Measurements from ENCODE around the gene CEP164.

CEP164 gene

GRCh38 chr11:117335399-117335798, 7.7 kb downstream of the CEP164 start:
- no peak for DNase-seq
- in situ Hi-C loops (cut with HindIII; ENCODE audit: low pct_ligation_motif_present, low pct_unique_long_range_greater_than_20kb, low sequenced_read_pairs), result no loop called here

- no peak for DNase-seq
- in situ Hi-C loops (cut with HindIII; ENCODE audit: low pct_ligation_motif_present, low pct_unique_long_range_greater_than_20kb, low sequenced_read_pairs), result no loop called here
Observed at GRCh38 chr11:117337076-117337475, 9.4 kb downstream of the CEP164 start.

GRCh38 chr11:117345039-117345438, 17.4 kb downstream of the CEP164 start:
- in situ Hi-C loops (cut with HindIII; ENCODE audit: low pct_ligation_motif_present, low pct_unique_long_range_greater_than_20kb, low sequenced_read_pairs), result no loop called here

GRCh38 chr11:117354550-117354949, 26.9 kb downstream of the CEP164 start:
- in situ Hi-C loops (cut with HindIII; ENCODE audit: low pct_ligation_motif_present, low pct_unique_long_range_greater_than_20kb, low sequenced_read_pairs), result no loop called here
- DNase-seq, result no peak

More at GRCh38 chr11:117345039-117345438, 17.4 kb downstream of the CEP164 start:
- DNase-seq, result no peak

GRCh38 chr11:117356126-117356890, 28.7 kb downstream of the CEP164 start:
- in situ Hi-C loops (cut with HindIII; ENCODE audit: low pct_ligation_motif_present, low pct_unique_long_range_greater_than_20kb, low sequenced_read_pairs), result no loop called here
- DNase-seq, result peak; percentile 1

GRCh38 chr11:117361432-117361831, 33.8 kb downstream of the CEP164 start:
- no peak for DNase-seq
- in situ Hi-C loops (cut with HindIII; ENCODE audit: low pct_ligation_motif_present, low pct_unique_long_range_greater_than_20kb, low sequenced_read_pairs), result no loop called here

- in situ Hi-C loops (cut with HindIII; ENCODE audit: low pct_ligation_motif_present, low pct_unique_long_range_greater_than_20kb, low sequenced_read_pairs), result no loop called here
- DNase-seq, result no peak
Observed at GRCh38 chr11:117366248-117366647, 38.6 kb downstream of the CEP164 start.

- in situ Hi-C loops (cut with HindIII; ENCODE audit: low pct_ligation_motif_present, low pct_unique_long_range_greater_than_20kb, low sequenced_read_pairs), result no loop called here
- no peak for DNase-seq
Observed at GRCh38 chr11:117366875-117367274, 39.2 kb downstream of the CEP164 start.

GRCh38 chr11:117369534-117369933, 41.9 kb downstream of the CEP164 start:
- in situ Hi-C loops (cut with HindIII; ENCODE audit: low pct_ligation_motif_present, low pct_unique_long_range_greater_than_20kb, low sequenced_read_pairs), result no loop called here
- no peak for DNase-seq

GRCh38 chr11:117371453-117371852, 43.8 kb downstream of the CEP164 start:
- DNase-seq, result no peak
- in situ Hi-C loops (cut with HindIII; ENCODE audit: low pct_ligation_motif_present, low pct_unique_long_range_greater_than_20kb, low sequenced_read_pairs), result no loop called here

GRCh38 chr11:117374316-117375055, 46.8 kb downstream of the CEP164 start:
- DNase-seq, result no peak
- in situ Hi-C loops (cut with HindIII; ENCODE audit: low pct_ligation_motif_present, low pct_unique_long_range_greater_than_20kb, low sequenced_read_pairs), result no loop called here

- no peak for DNase-seq
- in situ Hi-C loops (cut with HindIII; ENCODE audit: low pct_ligation_motif_present, low pct_unique_long_range_greater_than_20kb, low sequenced_read_pairs), result no loop called here
Observed at GRCh38 chr11:117375960-117376359, 48.3 kb downstream of the CEP164 start.

- in situ Hi-C loops (cut with HindIII; ENCODE audit: low pct_ligation_motif_present, low pct_unique_long_range_greater_than_20kb, low sequenced_read_pairs), result no loop called here
- DNase-seq, result no peak
Observed at GRCh38 chr11:117376517-117376916, 48.9 kb downstream of the CEP164 start.

GRCh38 chr11:117378976-117379865, 51.6 kb downstream of the CEP164 start:
- DNase-seq, result no peak
- in situ Hi-C loops (cut with HindIII; ENCODE audit: low pct_ligation_motif_present, low pct_unique_long_range_greater_than_20kb, low sequenced_read_pairs), result no loop called here

GRCh38 chr11:117380676-117381075, 53.0 kb downstream of the CEP164 start:
- no peak for DNase-seq
- in situ Hi-C loops (cut with HindIII; ENCODE audit: low pct_ligation_motif_present, low pct_unique_long_range_greater_than_20kb, low sequenced_read_pairs), result no loop called here

GRCh38 chr11:117381481-117382387, 54.1 kb downstream of the CEP164 start:
- in situ Hi-C loops (cut with HindIII; ENCODE audit: low pct_ligation_motif_present, low pct_unique_long_range_greater_than_20kb, low sequenced_read_pairs), result no loop called here

GRCh38 chr11:117382746-117383145, 55.1 kb downstream of the CEP164 start:
- in situ Hi-C loops (cut with HindIII; ENCODE audit: low pct_ligation_motif_present, low pct_unique_long_range_greater_than_20kb, low sequenced_read_pairs), result no loop called here
- no peak for DNase-seq

More at GRCh38 chr11:117381481-117382387, 54.1 kb downstream of the CEP164 start:
- DNase-seq, result no peak

- DNase-seq, result peak; percentile 76
- in situ Hi-C loops (cut with HindIII; ENCODE audit: low pct_ligation_motif_present, low pct_unique_long_range_greater_than_20kb, low sequenced_read_pairs), result no loop called here
Observed at GRCh38 chr11:117384045-117384444, 56.4 kb downstream of the CEP164 start.
